DOHH2 (cell line): Measurements from ENCODE around the gene ADPRH.

Source experiments
- EZH2phosphoT487 ChIP-seq: fragments of 200-600 bp; sonication (generic); IDR thresholded peaks from 2 replicates; pipeline ENCODE4 v1.6.1; 2017; ENCODE audit warnings: borderline replicate concordance, mild to moderate bottlenecking, antibody characterized with exemption, low read length, moderate library complexity, mixed read lengths
- TF ChIP-seq, protein P1 (sequence below): fragments of 200-600 bp; sonication (generic); IDR thresholded peaks from one replicate; pipeline ENCODE4 v1.5.1; 2014; ENCODE audit warnings: antibody characterized with exemption, mild to moderate bottlenecking, low read depth, low read length; ENCODE audit not compliant: poor library complexity, severe bottlenecking

DNA sequence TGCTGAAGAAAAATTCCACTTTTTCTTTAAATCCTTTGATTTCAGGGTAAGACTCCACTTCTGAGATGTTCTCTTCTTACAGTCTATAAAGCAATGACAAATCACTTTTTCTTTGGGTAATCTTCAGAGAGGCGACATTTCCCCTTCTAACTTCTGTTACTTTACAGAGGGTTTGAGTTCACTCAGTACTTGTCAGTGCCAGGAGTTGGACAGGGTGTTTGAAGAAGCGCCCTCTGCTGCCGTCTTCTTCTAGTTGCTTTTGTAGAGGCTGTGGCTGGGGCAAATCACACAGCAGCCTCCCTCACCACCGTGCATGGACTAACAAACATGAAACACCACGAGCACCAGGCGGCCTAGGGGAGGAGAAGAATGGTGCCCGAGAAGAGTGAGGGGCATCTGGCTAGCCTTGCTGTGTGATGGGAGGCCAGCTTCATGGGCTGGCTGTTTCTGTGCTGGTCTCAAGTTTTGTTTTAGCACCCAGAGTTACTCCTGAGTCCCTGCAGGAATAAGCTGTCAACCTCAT is 19.8 kb upstream of the ADPRH start, which contains the start of gene CD80:
- TF ChIP-seq, protein P1, sequence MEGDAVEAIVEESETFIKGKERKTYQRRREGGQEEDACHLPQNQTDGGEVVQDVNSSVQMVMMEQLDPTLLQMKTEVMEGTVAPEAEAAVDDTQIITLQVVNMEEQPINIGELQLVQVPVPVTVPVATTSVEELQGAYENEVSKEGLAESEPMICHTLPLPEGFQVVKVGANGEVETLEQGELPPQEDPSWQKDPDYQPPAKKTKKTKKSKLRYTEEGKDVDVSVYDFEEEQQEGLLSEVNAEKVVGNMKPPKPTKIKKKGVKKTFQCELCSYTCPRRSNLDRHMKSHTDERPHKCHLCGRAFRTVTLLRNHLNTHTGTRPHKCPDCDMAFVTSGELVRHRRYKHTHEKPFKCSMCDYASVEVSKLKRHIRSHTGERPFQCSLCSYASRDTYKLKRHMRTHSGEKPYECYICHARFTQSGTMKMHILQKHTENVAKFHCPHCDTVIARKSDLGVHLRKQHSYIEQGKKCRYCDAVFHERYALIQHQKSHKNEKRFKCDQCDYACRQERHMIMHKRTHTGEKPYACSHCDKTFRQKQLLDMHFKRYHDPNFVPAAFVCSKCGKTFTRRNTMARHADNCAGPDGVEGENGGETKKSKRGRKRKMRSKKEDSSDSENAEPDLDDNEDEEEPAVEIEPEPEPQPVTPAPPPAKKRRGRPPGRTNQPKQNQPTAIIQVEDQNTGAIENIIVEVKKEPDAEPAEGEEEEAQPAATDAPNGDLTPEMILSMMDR, result peak; percentile 68
- no peak for TF ChIP-seq EZH2phosphoT487
